IMR-90 (cell line): Measurements from ENCODE around the gene MLST8. TPM values are rescaled to one million over a fixed set of nuclear protein-coding genes. Genes with fewer than 3 reads are reported as not detected.

Source experiments
- ATAC-seq: fragments of 200-7000 bp; cut with Tn5 transposase; 2 replicates; pipeline ENCODE4 v1.9.1; 2020; ENCODE audit warnings: low read depth, mild to moderate bottlenecking, moderate library complexity
- BruUV-seq: library from RNA; stranded (reverse); fragments of 400-500 nt; replicated peaks from 2 replicates; lab custom pipeline; 2021; lab: Mats Ljungman, UMichigan
- CTCF ChIA-PET: fragments of 300-600 bp; formaldehyde crosslinking; extraction: SDS; loops from one replicate; lab custom pipeline; 2021; ENCODE audit warnings: antibody characterized with exemption; lab: Yijun Ruan, JAX
- POLR2A ChIA-PET: fragments of 300-600 bp; sonication (Branson Sonifier 250); formaldehyde crosslinking; loops from one replicate; lab custom pipeline; 2022; ENCODE audit warnings: antibody characterized with exemption; ENCODE audit not compliant: unreplicated experiment; lab: Charles Lee
- DNase-seq: peaks from one replicate; pipeline ENCODE4 v3.0.0; 2013
- H2AFZ ChIP-seq: replicated peaks from 2 replicates; pipeline ENCODE3; 2013; ENCODE audit warnings: low read length, mild to moderate bottlenecking; ENCODE audit not compliant: poor library complexity
- H2AK5ac ChIP-seq: 2 replicates; pipeline ENCODE4 v1.6.1; 2013; ENCODE audit warnings: low read depth, low read length, inconsistent platforms
- H2AK9ac ChIP-seq: replicated peaks from 2 replicates; pipeline ENCODE3; 2013; ENCODE audit warnings: mild to moderate bottlenecking, low read depth, low read length, moderate library complexity; ENCODE audit not compliant: poor library complexity
- H2BK120ac ChIP-seq: 2 replicates; pipeline ENCODE4 v1.6.1; 2013; ENCODE audit warnings: low read depth, low read length, inconsistent platforms
- H2BK15ac ChIP-seq: 3 replicates; pipeline ENCODE4 v1.6.1; 2013; ENCODE audit warnings: low read depth, low read length, inconsistent platforms
- H2BK20ac ChIP-seq: 2 replicates; pipeline ENCODE4 v1.6.1; 2013; ENCODE audit warnings: low read depth, mild to moderate bottlenecking, inconsistent platforms, low read length, moderate library complexity
- H2BK5ac ChIP-seq: 2 replicates; pipeline ENCODE4 v1.6.1; 2013; ENCODE audit warnings: mild to moderate bottlenecking, low read depth, low read length, inconsistent platforms; ENCODE audit not compliant: poor library complexity, severe bottlenecking
- H3K14ac ChIP-seq: replicated peaks from 2 replicates; pipeline ENCODE4 v1.6.1; 2013; ENCODE audit warnings: low read depth, low read length, inconsistent platforms
- H3K18ac ChIP-seq: 2 replicates; pipeline ENCODE4 v1.6.1; 2013; ENCODE audit warnings: low read depth, low read length, control low read depth
- H3K23ac ChIP-seq: 2 replicates; pipeline ENCODE4 v1.6.1; 2013; ENCODE audit warnings: low read depth, low read length, inconsistent platforms
- H3K27ac ChIP-seq: 2 replicates; pipeline ENCODE4 v1.5.1; 2013; ENCODE audit warnings: mild to moderate bottlenecking, control low read depth, low read length; ENCODE audit not compliant: insufficient read depth
- H3K27me3 ChIP-seq: 2 replicates; pipeline ENCODE4 v1.6.1; 2013; ENCODE audit warnings: low read length; ENCODE audit not compliant: control insufficient read depth, insufficient read depth
- H3K36me3 ChIP-seq: 2 replicates; pipeline ENCODE4 v1.6.1; 2013; ENCODE audit warnings: low read length, mixed read lengths; ENCODE audit not compliant: control insufficient read depth, insufficient read depth
- H3K4ac ChIP-seq: 2 replicates; pipeline ENCODE4 v1.6.1; 2013; ENCODE audit warnings: low read depth, low read length, inconsistent platforms
- H3K4me1 ChIP-seq: 2 replicates; pipeline ENCODE4 v1.6.1; 2013; ENCODE audit warnings: low read length, mixed read lengths; ENCODE audit not compliant: control insufficient read depth, insufficient read depth
- H3K4me2 ChIP-seq: 2 replicates; pipeline ENCODE4 v1.6.1; 2013; ENCODE audit warnings: low read depth, mild to moderate bottlenecking, control low read depth, low read length, moderate library complexity
- H3K4me3 ChIP-seq: 2 replicates; pipeline ENCODE4 v1.5.1; 2013; ENCODE audit warnings: low read depth, mild to moderate bottlenecking, control low read depth, low read length, moderate library complexity; ENCODE audit not compliant: insufficient read depth
- H3K56ac ChIP-seq: 2 replicates; pipeline ENCODE4 v1.6.1; 2013; ENCODE audit warnings: low read length, inconsistent platforms; ENCODE audit not compliant: insufficient read depth; ENCODE audit errors: extremely low read depth
- H3K79me1 ChIP-seq, 2 experiments: 2 replicates each; pipeline ENCODE4 v1.6.1; 2013; ENCODE audit warnings: low read length in 2 of 2, inconsistent platforms in 1 of 2, low read depth in 1 of 2
- H3K9ac ChIP-seq: 2 replicates; pipeline ENCODE4 v1.6.1; 2013; ENCODE audit warnings: low read depth, low read length, control low read depth
- H3K9me1 ChIP-seq: 2 replicates; pipeline ENCODE4 v1.6.1; 2013; ENCODE audit warnings: low read length, inconsistent platforms; ENCODE audit not compliant: insufficient read depth
- H3K9me3 ChIP-seq: 2 replicates; pipeline ENCODE4 v1.6.1; 2013; ENCODE audit warnings: low read length; ENCODE audit not compliant: control insufficient read depth, insufficient read depth
- H4K20me1 ChIP-seq: 2 replicates; pipeline ENCODE4 v1.6.1; 2013; ENCODE audit warnings: low read length, inconsistent platforms; ENCODE audit not compliant: insufficient read depth
- H4K5ac ChIP-seq: 2 replicates; pipeline ENCODE4 v1.6.1; 2013; ENCODE audit warnings: mild to moderate bottlenecking, low read depth, low read length, control low read depth
- H4K8ac ChIP-seq, 2 experiments: 2 replicates each; pipeline ENCODE4 v1.6.1; 2013; ENCODE audit warnings: low read depth in 2 of 2, low read length in 2 of 2, control low read depth in 1 of 2, inconsistent platforms in 1 of 2
- H4K91ac ChIP-seq: 2 replicates; pipeline ENCODE4 v1.6.1; 2013; ENCODE audit warnings: low read depth, low read length, inconsistent platforms; ENCODE audit not compliant: insufficient read depth
- BHLHE40 ChIP-seq: fragments of 150-350 bp; IDR thresholded peaks from 2 replicates; pipeline ENCODE4 v1.6.1; 2016; ENCODE audit warnings: mild to moderate bottlenecking, low read depth, low read length
- CEBPB ChIP-seq: IDR thresholded peaks from 2 replicates; pipeline ENCODE4 v1.6.1; 2012; ENCODE audit warnings: low read depth, low read length, improper control_type of control experiment
- CHD1 ChIP-seq: IDR thresholded peaks from 2 replicates; pipeline ENCODE4 v1.6.1; 2012; ENCODE audit warnings: low read depth, low read length, improper control_type of control experiment
- ELK1 ChIP-seq: fragments of 150-350 bp; IDR thresholded peaks from 2 replicates; pipeline ENCODE4 v1.6.1; 2016; ENCODE audit warnings: low read depth, mild to moderate bottlenecking, low read length, moderate library complexity, borderline replicate concordance
- FOS ChIP-seq: fragments of 150-350 bp; IDR thresholded peaks from 2 replicates; pipeline ENCODE4 v1.6.1; 2016; ENCODE audit warnings: low read depth, low read length
- MAFK ChIP-seq: IDR thresholded peaks from 2 replicates; pipeline ENCODE4 v1.6.1; 2012; ENCODE audit warnings: low read depth, low read length, improper control_type of control experiment
- MAZ ChIP-seq: IDR thresholded peaks from 2 replicates; pipeline ENCODE4 v1.6.1; 2012; ENCODE audit warnings: low read depth, mild to moderate bottlenecking, low read length, improper control_type of control experiment, moderate library complexity, borderline replicate concordance
- MXI1 ChIP-seq: IDR thresholded peaks from 2 replicates; pipeline ENCODE4 v1.6.1; 2012; ENCODE audit warnings: low read depth, mild to moderate bottlenecking, low read length, moderate library complexity, borderline replicate concordance
- NFE2L2 ChIP-seq: fragments of 150-350 bp; IDR thresholded peaks from 2 replicates; pipeline ENCODE4 v1.6.1; 2016; ENCODE audit warnings: low read depth, mild to moderate bottlenecking, low read length
- POLR2A ChIP-seq: IDR thresholded peaks from 2 replicates; pipeline ENCODE4 v1.6.1; 2012; ENCODE audit warnings: mild to moderate bottlenecking, low read depth, low read length
- RAD21 ChIP-seq: IDR thresholded peaks from 2 replicates; pipeline ENCODE4 v1.6.1; 2012; ENCODE audit warnings: low read length, improper control_type of control experiment
- RCOR1 ChIP-seq: IDR thresholded peaks from 2 replicates; pipeline ENCODE4 v1.6.1; 2012; ENCODE audit warnings: mild to moderate bottlenecking, low read length, improper control_type of control experiment; ENCODE audit not compliant: insufficient replicate concordance
- RFX5 ChIP-seq: IDR thresholded peaks from 2 replicates; pipeline ENCODE4 v1.8.0; 2012; ENCODE audit warnings: low read depth, mild to moderate bottlenecking, low read length, moderate library complexity
- SMC3 ChIP-seq: fragments of 150-350 bp; IDR thresholded peaks from 2 replicates; pipeline ENCODE4 v1.6.1; 2016; ENCODE audit warnings: low read depth, mild to moderate bottlenecking, antibody characterized with exemption, low read length, moderate library complexity
- USF2 ChIP-seq: fragments of 150-350 bp; IDR thresholded peaks from 2 replicates; pipeline ENCODE4 v1.6.1; 2017; ENCODE audit warnings: mild to moderate bottlenecking, antibody characterized with exemption, low read length, low read depth
- WGBS, 2 experiments: methylation state at CpG; one replicate each; pipeline versions ENCODE4 v1.1.5 to v1.1.7; 2013; ENCODE audit warnings: missing lambda C conversion rate in 2 of 2; ENCODE audit not compliant: insufficient read length in 1 of 2; ENCODE audit errors: extremely low coverage in 2 of 2; 5-methylcytosine and 5-hydroxymethylcytosine counted together
- dilution Hi-C: fragments of 300-500 bp; cut with HindIII; formaldehyde crosslinking; loops from one replicate; pipeline ENCODE4 v1.14.3; 2018; ENCODE audit warnings: low sequenced_read_pairs; ENCODE audit not compliant: unreplicated experiment
- in situ Hi-C: fragments of 300-500 bp; cut with MboI; formaldehyde crosslinking; loops from 3 replicates; pipeline ENCODE4 v1.14.3; 2019; ENCODE audit warnings: low sequenced_read_pairs, inconsistent platforms, mixed read lengths
- intact Hi-C: fragments of 100-400 bp; cut with micrococcal nuclease; formaldehyde crosslinking; loops from 2 replicates; pipeline ENCODE4 v1.10.0; 2022
- polyA plus RNA-seq, 3 experiments: library from polyadenylated mRNA; depleted of rRNA; stranded (reverse); fragments of >200 nt; gene quantifications; 2 replicates each; pipeline ENCODE4 v1.2.3, GENCODE V29; 2012; ENCODE audit warnings: low replicate concordance in 1 of 3
- total RNA-seq: library from RNA; depleted of rRNA; stranded (reverse); fragments of >200 nt; gene quantifications from 2 replicates; pipeline ENCODE4 v1.2.3, GENCODE V29; 2012
- TF ChIP-seq, protein P1 (sequence below): conservative IDR thresholded peaks from 2 replicates; pipeline ENCODE4 v1.5.1; 2012; ENCODE audit warnings: mild to moderate bottlenecking, low read depth, low read length, improper control_type of control experiment

The MLST8 gene
- total and polyA plus RNA-seq, 2 of the 4 experiments (the other 2 are of a cell fraction), result 34.4 to 93.7 TPM

GRCh38 chr16:2186505-2186904 is 18.7 kb upstream of the MLST8 start:
- no peaks in the 10 kb centered on the region for H3K36me3 ChIP-seq
- no peak overlapping the region for H2AK5ac ChIP-seq
- TF ChIP-seq BHLHE40, result no peak
- TF ChIP-seq MAFK, result no peak
- no peak for TF ChIP-seq FOS
- no peak for TF ChIP-seq ELK1
- TF ChIP-seq CEBPB, result no peak
- TF ChIP-seq MAZ, result no peak
- TF ChIP-seq RFX5, result no peak
- no peak for TF ChIP-seq CHD1
- TF ChIP-seq SMC3, result no peak
- TF ChIP-seq RAD21, result no peak
- no peak for TF ChIP-seq POLR2A
- TF ChIP-seq, protein P1, sequence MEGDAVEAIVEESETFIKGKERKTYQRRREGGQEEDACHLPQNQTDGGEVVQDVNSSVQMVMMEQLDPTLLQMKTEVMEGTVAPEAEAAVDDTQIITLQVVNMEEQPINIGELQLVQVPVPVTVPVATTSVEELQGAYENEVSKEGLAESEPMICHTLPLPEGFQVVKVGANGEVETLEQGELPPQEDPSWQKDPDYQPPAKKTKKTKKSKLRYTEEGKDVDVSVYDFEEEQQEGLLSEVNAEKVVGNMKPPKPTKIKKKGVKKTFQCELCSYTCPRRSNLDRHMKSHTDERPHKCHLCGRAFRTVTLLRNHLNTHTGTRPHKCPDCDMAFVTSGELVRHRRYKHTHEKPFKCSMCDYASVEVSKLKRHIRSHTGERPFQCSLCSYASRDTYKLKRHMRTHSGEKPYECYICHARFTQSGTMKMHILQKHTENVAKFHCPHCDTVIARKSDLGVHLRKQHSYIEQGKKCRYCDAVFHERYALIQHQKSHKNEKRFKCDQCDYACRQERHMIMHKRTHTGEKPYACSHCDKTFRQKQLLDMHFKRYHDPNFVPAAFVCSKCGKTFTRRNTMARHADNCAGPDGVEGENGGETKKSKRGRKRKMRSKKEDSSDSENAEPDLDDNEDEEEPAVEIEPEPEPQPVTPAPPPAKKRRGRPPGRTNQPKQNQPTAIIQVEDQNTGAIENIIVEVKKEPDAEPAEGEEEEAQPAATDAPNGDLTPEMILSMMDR, result no peak
- TF ChIP-seq MXI1, result no peak
- no peak for TF ChIP-seq RCOR1
- TF ChIP-seq NFE2L2, result no peak
- TF ChIP-seq USF2, result no peak
- H3K9me3 ChIP-seq, result no peaks in the 10 kb centered on the region
- H3K79me1 ChIP-seq, result no peaks in the 10 kb centered on the region
- H3K4me1 ChIP-seq, result no peaks in the 10 kb centered on the region
- no peak overlapping the region for H3K18ac ChIP-seq
- in situ Hi-C loops, result no loop called here
- H2BK20ac ChIP-seq, result no peak overlapping the region
- no peak overlapping the region for H2BK15ac ChIP-seq
- H2AFZ ChIP-seq, result no peak overlapping the region
- H2BK5ac ChIP-seq, result no peak overlapping the region
- no peak overlapping the region for H3K14ac ChIP-seq
- peaks cover 3% of the 10 kb centered on the region; the same call in 1 of the 2 replicates for H3K9me1 ChIP-seq
- H4K91ac ChIP-seq, result no peak overlapping the region
- no peak overlapping the region for H3K4me2 ChIP-seq
- H3K27ac ChIP-seq, result no peak overlapping the region
- H4K8ac ChIP-seq, result no peak overlapping the region
- no peak for ATAC-seq
- no peak overlapping the region for H4K5ac ChIP-seq
- H2BK120ac ChIP-seq, result no peak overlapping the region
- WGBS, 2 experiments, result 79% methylated on average over 17 of the region's 20 CpGs; no CpG with 5 or more reads in 1 of the 2 experiments
- DNase-seq, result no peak
- dilution Hi-C loops, result no loop called here
- H3K27me3 ChIP-seq, result no peaks in the 10 kb centered on the region; the same call in 1 of the 2 replicates
- ChIA-PET CTCF (no interaction called here), POLR2A (no interaction called here)
- peaks cover 7% of the 10 kb centered on the region; the same call in 1 of the 2 replicates for H4K20me1 ChIP-seq
- no peak overlapping the region for H3K4ac ChIP-seq
- H3K4me3 ChIP-seq, result no peak overlapping the region
- BruUV-seq, result no TSS peak
- no peak overlapping the region for H3K23ac ChIP-seq
- H3K56ac ChIP-seq, result no peak overlapping the region
- intact Hi-C loops, result no loop called here
- no peak overlapping the region for H2AK9ac ChIP-seq
- H3K9ac ChIP-seq, result no peak overlapping the region
